BJ (cell line): ENCODE data around the gene C14orf119. TPM values are rescaled to one million over a fixed set of nuclear protein-coding genes. Genes with fewer than 3 reads are reported as not detected.

Source experiments
- CTCF ChIA-PET: fragments of 350-600 bp; formaldehyde crosslinking; extraction: SDS; loops from one replicate; lab custom pipeline; 2021; ENCODE audit warnings: antibody characterized with exemption, inconsistent platforms; lab: Yijun Ruan, JAX
- POLR2A ChIA-PET: fragments of 300-600 bp; sonication (Branson Sonifier 250); formaldehyde crosslinking; extraction: SDS; loops from one replicate; lab custom pipeline; 2021; ENCODE audit warnings: antibody characterized with exemption; lab: Charles Lee
- DNase-seq: peaks from one replicate; pipeline ENCODE4 v3.0.0-alpha.2; 2011; ENCODE audit warnings: low read depth
- H3K27me3 ChIP-seq: 2 replicates; pipeline ENCODE4 v1.6.0; 2011; ENCODE audit warnings: low read length; ENCODE audit not compliant: control insufficient read depth, insufficient read depth
- H3K36me3 ChIP-seq: 2 replicates; pipeline ENCODE4 v1.5.1; 2011; ENCODE audit warnings: low read length; ENCODE audit not compliant: control insufficient read depth, insufficient read depth
- H3K4me3 ChIP-seq: 2 replicates; pipeline ENCODE4 v1.5.1; 2011; ENCODE audit warnings: low read depth, mild to moderate bottlenecking, control low read depth, low read length
- polyA plus RNA-seq: library from polyadenylated mRNA; depleted of rRNA; stranded (reverse); fragments of >200 nt; gene quantifications from 2 replicates; pipeline ENCODE4 v1.2.3, GENCODE V29; 2011
- TF ChIP-seq, protein P1 (sequence below): IDR thresholded peaks from 2 replicates; pipeline ENCODE4 v1.5.1; 2011; ENCODE audit warnings: low read depth, mild to moderate bottlenecking, control low read depth, inconsistent platforms, low read length, moderate library complexity; ENCODE audit not compliant: insufficient read depth

C14orf119 gene
- polyA plus RNA-seq, 1 experiment = 104 TPM

DNA sequence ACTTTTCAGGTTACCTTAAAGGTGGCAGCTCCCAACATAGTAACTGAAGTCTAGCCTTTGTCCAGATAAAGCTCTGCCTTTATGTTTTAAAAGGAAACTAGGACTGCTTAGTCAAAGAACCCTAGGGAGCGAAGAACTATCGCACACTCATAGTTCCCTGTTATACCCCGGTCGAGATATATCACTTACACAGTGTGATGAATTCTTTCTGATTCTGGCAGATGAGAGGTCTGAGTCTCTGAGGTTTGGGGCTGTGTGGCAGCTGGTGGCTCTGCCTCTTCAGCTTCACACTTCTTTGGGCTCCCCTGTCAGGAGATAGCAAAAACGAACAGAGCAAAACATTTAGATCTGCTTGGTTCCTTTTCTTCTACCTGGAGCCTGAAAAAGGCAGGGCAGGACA is 17.3 kb upstream of the C14orf119 start:
- no peaks in the 10 kb centered on the region for H3K27me3 ChIP-seq
- no peak for DNase-seq
- H3K4me3 ChIP-seq = no peak overlapping the region
- CTCF ChIA-PET = interaction anchor here (0.7 to 6.7 kb wide), 17 partner anchors 8 to 101 kb away, joined by 3 to 120 read pairs (median 15); partner anchors contain the start of genes ACIN1, C14orf119 and CIROP
- POLR2A ChIA-PET = interaction anchor here (1.1 to 2.0 kb wide), 2 partner anchors 9 to 17 kb away, joined by 7 to 10 read pairs; partner anchors contain the start of genes ACIN1 and C14orf119
- H3K36me3 ChIP-seq = peaks cover 26% of the 10 kb centered on the region
- TF ChIP-seq, protein P1, sequence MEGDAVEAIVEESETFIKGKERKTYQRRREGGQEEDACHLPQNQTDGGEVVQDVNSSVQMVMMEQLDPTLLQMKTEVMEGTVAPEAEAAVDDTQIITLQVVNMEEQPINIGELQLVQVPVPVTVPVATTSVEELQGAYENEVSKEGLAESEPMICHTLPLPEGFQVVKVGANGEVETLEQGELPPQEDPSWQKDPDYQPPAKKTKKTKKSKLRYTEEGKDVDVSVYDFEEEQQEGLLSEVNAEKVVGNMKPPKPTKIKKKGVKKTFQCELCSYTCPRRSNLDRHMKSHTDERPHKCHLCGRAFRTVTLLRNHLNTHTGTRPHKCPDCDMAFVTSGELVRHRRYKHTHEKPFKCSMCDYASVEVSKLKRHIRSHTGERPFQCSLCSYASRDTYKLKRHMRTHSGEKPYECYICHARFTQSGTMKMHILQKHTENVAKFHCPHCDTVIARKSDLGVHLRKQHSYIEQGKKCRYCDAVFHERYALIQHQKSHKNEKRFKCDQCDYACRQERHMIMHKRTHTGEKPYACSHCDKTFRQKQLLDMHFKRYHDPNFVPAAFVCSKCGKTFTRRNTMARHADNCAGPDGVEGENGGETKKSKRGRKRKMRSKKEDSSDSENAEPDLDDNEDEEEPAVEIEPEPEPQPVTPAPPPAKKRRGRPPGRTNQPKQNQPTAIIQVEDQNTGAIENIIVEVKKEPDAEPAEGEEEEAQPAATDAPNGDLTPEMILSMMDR = no peak

DNA sequence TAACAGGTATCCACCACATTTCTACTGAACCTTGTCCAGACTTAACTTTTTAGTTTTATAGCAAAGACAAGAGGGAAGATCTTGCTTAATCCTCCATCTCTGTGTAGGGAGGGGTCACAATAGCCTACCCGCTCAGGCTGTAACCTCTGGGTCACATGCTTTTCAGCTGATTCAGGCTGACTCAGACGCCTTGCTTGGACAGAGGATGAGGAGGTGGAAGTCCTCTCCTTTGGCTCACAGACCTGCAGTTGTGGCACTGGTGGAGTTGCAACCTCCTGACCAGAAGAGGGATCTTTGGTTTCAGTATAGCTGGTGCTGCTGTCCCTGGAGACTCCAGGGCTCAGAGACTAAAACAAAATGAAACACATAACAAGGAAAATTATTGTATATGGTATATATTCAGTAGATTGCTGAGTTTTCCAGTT is 16.6 kb upstream of the C14orf119 start:
- POLR2A ChIA-PET = interaction anchor here (0.7 to 2.0 kb wide), 3 partner anchors 10 to 16 kb away, joined by 3 to 10 read pairs (median 7); partner anchors contain the start of genes ACIN1 and C14orf119
- Histone ChIP-seq H3K36me3 (peaks cover 25% of the 10 kb centered on the region), H3K27me3 (no peaks in the 10 kb centered on the region), H3K4me3 (no peak overlapping the region)
- CTCF ChIA-PET = interaction anchor here (1.0 to 6.7 kb wide), 12 partner anchors 7 to 97 kb away, joined by 3 to 120 read pairs (median 21); partner anchors contain the start of genes ACIN1 and C14orf119
- TF ChIP-seq, protein P1 = no peak
- DNase-seq = peak; percentile 91

DNA sequence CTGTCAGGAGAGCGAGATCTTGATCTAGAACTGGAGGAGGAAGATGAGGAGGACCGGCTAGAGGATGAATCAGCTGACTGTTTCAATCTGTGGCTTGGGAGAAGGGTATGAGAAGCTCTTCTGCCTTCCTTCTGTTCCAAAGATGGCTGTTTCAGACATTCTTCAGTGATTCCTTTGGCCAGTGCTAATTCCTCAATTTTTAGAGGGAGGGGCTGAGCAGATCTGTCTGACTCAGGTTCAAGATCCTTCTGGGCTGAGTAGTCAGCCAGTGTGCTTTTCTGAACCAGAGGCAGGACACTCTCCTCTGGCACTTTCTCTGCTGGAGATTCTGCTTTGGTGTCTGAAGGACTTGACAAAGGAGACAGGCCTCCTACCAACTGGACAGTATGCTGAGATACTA is 15.6 kb upstream of the C14orf119 start:
- Histone ChIP-seq H3K4me3 (no peak overlapping the region), H3K36me3 (peaks cover 24% of the 10 kb centered on the region), H3K27me3 (no peaks in the 10 kb centered on the region)
- ChIA-PET POLR2A (interaction anchor here (1.4 to 2.0 kb wide), 2 partner anchors 15 to 18 kb away, joined by 10 to 14 read pairs; partner anchors contain the start of genes ACIN1 and C14orf119), CTCF (interaction anchor here (1.0 to 6.7 kb wide), 5 partner anchors 11 to 93 kb away, joined by 3 to 120 read pairs (median 47); no protein-coding TSS in a partner anchor)
- TF ChIP-seq, protein P1 = no peak
- DNase-seq = no peak

DNA sequence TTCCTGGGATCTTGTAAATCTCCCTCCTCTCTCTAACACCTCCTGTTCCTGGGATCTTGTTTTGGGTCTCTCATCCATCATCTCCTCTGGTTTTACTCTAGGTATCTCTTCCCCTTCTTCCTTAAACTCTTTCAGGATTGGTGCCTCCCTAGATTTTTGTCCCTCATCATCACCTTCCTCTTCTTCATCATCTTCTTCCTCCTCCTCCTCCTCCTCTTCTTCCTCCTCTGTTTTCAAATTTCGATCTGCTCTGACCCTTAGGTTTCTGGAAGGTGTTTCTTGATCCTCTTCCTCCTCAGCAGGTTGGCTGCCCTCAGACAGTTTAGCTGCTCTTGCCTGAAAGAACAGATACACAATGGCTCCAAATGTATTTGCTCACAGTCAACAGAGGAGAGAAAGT is 14.8 kb upstream of the C14orf119 start:
- Histone ChIP-seq H3K36me3 (peaks cover 22% of the 10 kb centered on the region), H3K4me3 (no peak overlapping the region), H3K27me3 (no peaks in the 10 kb centered on the region)
- CTCF ChIA-PET = interaction anchor here (0.6 to 6.7 kb wide), 7 partner anchors 10 to 31 kb away, joined by 3 to 120 read pairs (median 6); no protein-coding TSS in a partner anchor
- POLR2A ChIA-PET = interaction anchor here (0.6 to 1.4 kb wide), 2 partner anchors 14 to 18 kb away, joined by 8 to 14 read pairs; no protein-coding TSS in a partner anchor
- TF ChIP-seq, protein P1 = no peak
- no peak for DNase-seq

DNA sequence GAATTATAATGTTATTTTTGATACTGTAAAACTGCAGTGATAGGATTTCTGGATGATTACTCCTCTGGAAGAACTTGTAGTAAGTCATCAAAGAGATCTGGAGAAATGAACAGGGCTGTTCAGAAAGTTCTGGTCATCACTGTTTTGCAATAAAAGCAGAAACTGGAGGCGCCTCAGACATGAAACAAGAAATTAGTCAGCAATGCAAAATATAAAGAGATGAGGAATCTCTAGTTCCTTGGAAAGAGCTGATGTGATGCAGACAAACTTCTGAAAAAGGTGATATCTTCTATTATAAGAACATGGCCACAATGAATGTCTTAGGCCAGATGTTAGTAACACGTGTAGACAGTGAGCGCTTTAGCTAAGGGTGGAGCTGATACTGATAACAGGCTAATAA is 9.8 kb upstream of the C14orf119 start:
- H3K4me3 ChIP-seq = no peak overlapping the region
- H3K36me3 ChIP-seq = peaks cover 16% of the 10 kb centered on the region
- no peak for DNase-seq
- H3K27me3 ChIP-seq = no peaks in the 10 kb centered on the region
- TF ChIP-seq, protein P1 = no peak
- ChIA-PET POLR2A (no interaction called here), CTCF (interaction anchor here (1.4 to 3.1 kb wide), 4 partner anchors 8 to 23 kb away, joined by 4 to 18 read pairs (median 8); partner anchors contain the start of genes ACIN1 and C14orf119)
